Caco-2 (cell line): ENCODE measurements around the gene DFFB. TPM values are rescaled to one million over a fixed set of nuclear protein-coding genes. Genes with fewer than 3 reads are reported as not detected.

ENCODE experiments used
- BruUV-seq: library from RNA; stranded (reverse); fragments of 400-500 nt; replicated peaks from 2 replicates; lab custom pipeline; 2021; lab: Mats Ljungman, UMichigan
- CTCF ChIA-PET: fragments of 300-600 bp; sonication (Branson Sonifier 250); formaldehyde crosslinking; loops from one replicate; lab custom pipeline; 2022; ENCODE audit warnings: antibody characterized with exemption; lab: Charles Lee
- POLR2A ChIA-PET: fragments of 300-600 bp; sonication (Branson Sonifier 250); formaldehyde crosslinking; loops from one replicate; lab custom pipeline; 2022; ENCODE audit warnings: antibody characterized with exemption; lab: Charles Lee
- DNase-seq, 2 experiments: peaks; one replicate each; pipeline versions ENCODE4 v3.0.0 to v3.0.0-alpha.2; 2020 to 2022
- H3K27me3 ChIP-seq: replicated peaks from 2 replicates; pipeline ENCODE4 v1.6.0; 2011; ENCODE audit warnings: low read length; ENCODE audit not compliant: control insufficient read depth, insufficient read depth
- H3K36me3 ChIP-seq: 2 replicates; pipeline ENCODE4 v1.5.1; 2011; ENCODE audit warnings: low read length; ENCODE audit not compliant: control insufficient read depth, insufficient read depth
- H3K4me1 ChIP-seq: fragments of 250-450 bp; sonication (Bioruptor Pico); 2 replicates; pipeline ENCODE4 v1.5.1; 2020; ENCODE audit warnings: mild to moderate bottlenecking
- H3K4me3 ChIP-seq: 2 replicates; pipeline ENCODE4 v1.5.1; 2011; ENCODE audit warnings: low read depth, mild to moderate bottlenecking, control low read depth, low read length
- H3K9me3 ChIP-seq: fragments of 250-450 bp; sonication (Bioruptor Pico); 2 replicates; pipeline ENCODE4 v1.5.1; 2020; ENCODE audit warnings: mild to moderate bottlenecking, moderate library complexity
- H3K27ac Mint-ChIP-seq: one replicate; pipeline ENCODE4 v1.8.0; 2022; ENCODE audit warnings: mixed read lengths; ENCODE audit not compliant: unreplicated experiment
- H3K27me3 Mint-ChIP-seq: one replicate; pipeline ENCODE4 v1.8.0; 2022; ENCODE audit warnings: mixed read lengths; ENCODE audit not compliant: insufficient read depth, unreplicated experiment
- H3K36me3 Mint-ChIP-seq: one replicate; pipeline ENCODE4 v1.8.0; 2022; ENCODE audit warnings: mild to moderate bottlenecking, mixed read lengths; ENCODE audit not compliant: insufficient read depth, unreplicated experiment
- H3K4me1 Mint-ChIP-seq: one replicate; pipeline ENCODE4 v1.8.0; 2022; ENCODE audit warnings: low read depth, mixed read lengths; ENCODE audit not compliant: unreplicated experiment
- H3K4me3 Mint-ChIP-seq: one replicate; pipeline ENCODE4 v1.8.0; 2022; ENCODE audit warnings: mild to moderate bottlenecking, moderate library complexity, mixed read lengths; ENCODE audit not compliant: unreplicated experiment
- H3K9me3 Mint-ChIP-seq: one replicate; pipeline ENCODE4 v1.8.0; 2022; ENCODE audit warnings: mixed read lengths; ENCODE audit not compliant: unreplicated experiment
- intact Hi-C: fragments of 100-400 bp; cut with micrococcal nuclease; formaldehyde crosslinking; loops from one replicate; pipeline ENCODE4 v1.10.0; 2022; ENCODE audit not compliant: unreplicated experiment
- total RNA-seq: library from RNA; stranded (reverse); gene quantifications from 2 replicates; pipeline ENCODE4 v1.2.3, GENCODE V29; 2022
- TF ChIP-seq, protein P1 (sequence below), 2 experiments: fragments of 200-600 bp in 1 of 2; IDR thresholded peaks; 1 replicate in 1 of 2; 2 replicates in 1 of 2; pipeline versions ENCODE4 v1.5.1 to v1.8.0; 2011 to 2022; ENCODE audit warnings: antibody characterized with exemption in 1 of 2, control low read depth in 1 of 2, inconsistent platforms in 1 of 2, low read depth in 1 of 2, low read length in 1 of 2, mild to moderate bottlenecking in 1 of 2, moderate library complexity in 1 of 2; ENCODE audit not compliant: insufficient read depth in 1 of 2, severe bottlenecking in 1 of 2, unreplicated experiment in 1 of 2

DFFB gene
- total RNA-seq, 1 experiment from 2014 or later, result 7.7 TPM

DNA sequence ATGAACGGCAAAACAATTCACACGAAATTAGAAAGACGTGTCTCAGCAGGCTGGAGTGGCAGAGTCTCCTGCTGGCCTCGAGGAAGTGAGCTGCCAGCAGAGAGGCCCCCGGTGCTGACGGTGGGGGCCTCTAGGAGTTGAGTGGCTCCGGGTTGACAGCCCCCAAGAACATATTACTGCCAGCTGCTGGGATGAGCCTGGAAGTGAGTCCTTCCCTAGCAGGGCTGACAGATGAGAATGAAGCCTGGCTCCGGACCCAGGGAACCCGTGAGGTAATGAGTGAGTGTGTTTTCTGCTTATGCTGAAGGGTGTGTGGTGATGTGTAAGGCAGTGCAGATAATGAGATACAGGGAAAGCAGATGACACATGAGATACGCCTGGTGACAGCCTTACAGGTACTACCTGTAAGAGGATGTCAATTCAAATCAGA, 37.5 kb upstream of the DFFB start:
- no peak for DNase-seq
- TF ChIP-seq, protein P1, sequence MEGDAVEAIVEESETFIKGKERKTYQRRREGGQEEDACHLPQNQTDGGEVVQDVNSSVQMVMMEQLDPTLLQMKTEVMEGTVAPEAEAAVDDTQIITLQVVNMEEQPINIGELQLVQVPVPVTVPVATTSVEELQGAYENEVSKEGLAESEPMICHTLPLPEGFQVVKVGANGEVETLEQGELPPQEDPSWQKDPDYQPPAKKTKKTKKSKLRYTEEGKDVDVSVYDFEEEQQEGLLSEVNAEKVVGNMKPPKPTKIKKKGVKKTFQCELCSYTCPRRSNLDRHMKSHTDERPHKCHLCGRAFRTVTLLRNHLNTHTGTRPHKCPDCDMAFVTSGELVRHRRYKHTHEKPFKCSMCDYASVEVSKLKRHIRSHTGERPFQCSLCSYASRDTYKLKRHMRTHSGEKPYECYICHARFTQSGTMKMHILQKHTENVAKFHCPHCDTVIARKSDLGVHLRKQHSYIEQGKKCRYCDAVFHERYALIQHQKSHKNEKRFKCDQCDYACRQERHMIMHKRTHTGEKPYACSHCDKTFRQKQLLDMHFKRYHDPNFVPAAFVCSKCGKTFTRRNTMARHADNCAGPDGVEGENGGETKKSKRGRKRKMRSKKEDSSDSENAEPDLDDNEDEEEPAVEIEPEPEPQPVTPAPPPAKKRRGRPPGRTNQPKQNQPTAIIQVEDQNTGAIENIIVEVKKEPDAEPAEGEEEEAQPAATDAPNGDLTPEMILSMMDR (IDR thresholded peaks at IDR 0.05; ENCODE audit: insufficient read depth in 1 of 2, low read depth in 1 of 2, low read length in 1 of 2, severe bottlenecking in 1 of 2, unreplicated experiment in 1 of 2), result no peak
- Histone ChIP-seq H3K9me3 (no peaks in the 10 kb centered on the region), H3K4me1 (no peaks in the 10 kb centered on the region), H3K27me3 (no peaks in the 10 kb centered on the region), H3K4me3 (no peak overlapping the region), H3K36me3 (no peaks in the 10 kb centered on the region)
- H3K4me1 Mint-ChIP-seq, result no peaks in the 10 kb centered on the region
- no peak overlapping the region for H3K4me3 Mint-ChIP-seq
- H3K9me3 Mint-ChIP-seq, result no peaks in the 10 kb centered on the region
- BruUV-seq, result no TSS peak
- ChIA-PET POLR2A (no interaction called here), CTCF (no interaction called here)
- no peaks in the 10 kb centered on the region for H3K27me3 Mint-ChIP-seq
- H3K27ac Mint-ChIP-seq, result no peak overlapping the region
- H3K36me3 Mint-ChIP-seq, result peaks cover 17% of the 10 kb centered on the region
- intact Hi-C loops, result no loop called here

DNA sequence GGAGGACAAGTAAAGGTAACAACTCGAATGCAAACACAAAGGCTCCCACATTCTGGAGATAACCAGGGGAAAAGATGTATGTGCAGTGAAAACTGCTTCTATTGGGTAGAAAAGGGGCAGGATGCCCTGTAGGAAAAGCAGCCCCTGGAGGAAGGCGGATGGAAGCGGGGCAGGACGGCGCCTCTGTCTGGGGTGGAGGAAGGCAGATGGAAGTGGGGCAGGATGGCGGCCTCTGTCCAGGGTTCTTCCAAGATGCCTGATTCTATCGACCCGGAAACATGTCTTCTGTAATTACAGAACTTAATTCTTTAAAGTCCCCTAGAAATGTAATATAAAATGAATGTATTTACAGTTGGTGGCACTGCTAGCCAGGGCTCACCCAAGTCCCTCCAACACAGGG, 37.0 kb upstream of the DFFB start:
- CTCF ChIA-PET, result no interaction called here
- intact Hi-C loops, result no loop called here
- no peak for DNase-seq
- Histone ChIP-seq H3K36me3 (no peaks in the 10 kb centered on the region), H3K27me3 (no peaks in the 10 kb centered on the region), H3K4me3 (no peak overlapping the region), H3K9me3 (no peaks in the 10 kb centered on the region), H3K4me1 (no peaks in the 10 kb centered on the region)
- Mint-ChIP-seq H3K4me1 (no peaks in the 10 kb centered on the region), H3K36me3 (peaks cover 17% of the 10 kb centered on the region), H3K4me3 (no peak overlapping the region), H3K27me3 (no peaks in the 10 kb centered on the region), H3K27ac (no peak overlapping the region), H3K9me3 (no peaks in the 10 kb centered on the region)
- TF ChIP-seq, protein P1 (IDR thresholded peaks at IDR 0.05; ENCODE audit: insufficient read depth in 1 of 2, low read depth in 1 of 2, low read length in 1 of 2, severe bottlenecking in 1 of 2, unreplicated experiment in 1 of 2), result no peak
- POLR2A ChIA-PET, result no interaction called here
- no TSS peak for BruUV-seq

DNA sequence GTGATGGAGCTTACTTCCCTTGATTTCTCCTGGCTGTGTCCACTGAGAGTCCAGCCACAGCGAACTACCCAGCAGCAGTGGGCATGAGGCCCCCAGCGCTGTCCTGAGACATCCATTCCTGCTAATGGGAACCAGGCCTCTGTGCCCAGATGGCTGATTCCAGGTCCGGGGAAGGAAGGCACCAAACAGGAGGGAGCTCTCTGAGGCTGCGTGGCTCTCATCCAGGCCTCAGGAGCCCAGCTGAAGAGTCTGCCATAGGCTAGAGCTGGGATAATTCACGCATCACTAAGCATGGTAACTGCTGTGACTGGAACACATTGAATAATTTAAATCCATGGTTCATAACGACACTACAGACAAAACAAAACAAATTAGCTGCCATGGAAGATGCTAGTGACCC, 36.3 kb upstream of the DFFB start:
- Mint-ChIP-seq H3K27me3 (no peaks in the 10 kb centered on the region), H3K36me3 (peaks cover 17% of the 10 kb centered on the region), H3K9me3 (no peaks in the 10 kb centered on the region), H3K4me1 (no peaks in the 10 kb centered on the region), H3K27ac (no peak overlapping the region), H3K4me3 (no peak overlapping the region)
- Histone ChIP-seq H3K4me3 (no peak overlapping the region), H3K4me1 (no peaks in the 10 kb centered on the region), H3K36me3 (no peaks in the 10 kb centered on the region), H3K9me3 (no peaks in the 10 kb centered on the region), H3K27me3 (no peaks in the 10 kb centered on the region)
- no TSS peak for BruUV-seq
- POLR2A ChIA-PET, result no interaction called here
- DNase-seq, result no peak
- TF ChIP-seq, protein P1 (IDR thresholded peaks at IDR 0.05; ENCODE audit: insufficient read depth in 1 of 2, low read depth in 1 of 2, low read length in 1 of 2, severe bottlenecking in 1 of 2, unreplicated experiment in 1 of 2), result no peak
- intact Hi-C loops, result no loop called here
- CTCF ChIA-PET, result no interaction called here
